GM19351 (cell line): ENCODE measurements around the gene MKLN1.
A peak's percentile ranks its signal among the peaks of the same experiment; 100 is the strongest.
"Not testable (repeated sequence)": the region's sequence is repeated elsewhere in the genome, so short reads cannot be mapped to it uniquely, and the experiment has no call there.

Source experiments
- ATAC-seq: cut with Tn5 transposase; IDR thresholded peaks from one replicate; pipeline ENCODE4 v1.9.1; 2021; ENCODE audit warnings: mild to moderate bottlenecking, moderate library complexity; ENCODE audit not compliant: unreplicated experiment

MKLN1 gene

GRCh38 chr7:131327626-131328376, at the start of gene MKLN1:
TSS of gene MKLN1 (plus strand) at chr7:131327876. CDS start at chr7:131327900, 24 bp downstream.
- peak; percentile 91 for ATAC-seq

DNA sequence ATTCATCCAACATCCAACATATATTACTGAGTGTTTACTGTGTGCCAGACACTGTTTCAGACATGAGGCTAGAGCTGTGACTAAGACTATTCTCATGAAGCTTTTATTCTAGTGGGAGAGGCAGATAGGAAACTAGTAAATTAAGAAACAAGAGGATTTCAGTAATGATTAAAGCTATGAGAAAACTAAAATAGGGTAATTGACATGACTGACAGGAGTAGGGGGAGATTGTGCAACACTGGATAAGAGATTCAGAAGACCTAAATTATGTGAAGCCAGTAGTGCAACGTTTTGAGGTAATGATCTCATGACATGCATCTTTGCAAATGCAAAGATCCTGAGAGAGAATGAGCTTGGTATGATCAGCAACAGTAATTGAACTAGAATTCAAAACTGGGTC, 48.6 kb upstream of the MKLN1 start:
- ATAC-seq: no peak

DNA sequence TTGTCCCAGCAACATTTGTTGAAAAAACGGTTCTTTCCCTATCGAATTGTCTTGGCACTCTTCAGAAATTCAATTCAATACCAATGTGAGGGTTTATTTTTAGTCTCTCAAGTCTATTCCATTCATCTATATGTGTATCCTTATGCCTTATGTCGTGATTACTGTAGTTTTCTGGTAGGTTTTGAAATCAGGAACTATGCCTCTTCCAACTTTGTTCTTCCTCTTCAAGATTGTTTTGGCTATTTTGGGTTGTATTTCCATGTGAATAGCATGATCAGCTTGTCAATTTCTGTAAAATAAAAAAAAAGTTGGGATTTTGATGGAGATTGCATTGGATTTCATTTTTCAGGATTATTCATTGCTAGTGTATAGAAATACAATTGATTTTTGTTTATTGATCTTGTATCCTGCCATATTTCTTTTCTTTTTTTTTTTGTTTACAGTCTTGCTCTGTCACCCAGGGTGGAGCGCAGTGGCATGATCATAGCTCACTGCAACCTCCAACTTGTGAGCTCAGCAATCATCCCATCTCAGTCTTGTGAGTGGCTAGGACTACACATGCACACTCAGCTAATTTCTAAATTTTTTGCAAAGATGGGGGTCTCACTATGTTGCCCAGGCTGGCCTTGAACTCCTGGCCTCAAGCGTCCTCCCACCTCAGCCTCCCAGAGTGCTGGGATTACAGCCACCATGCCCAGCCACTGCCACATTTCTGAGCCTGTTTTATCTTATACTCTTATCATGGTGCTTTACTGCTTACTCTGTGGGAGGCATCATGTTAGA, 46.2 kb upstream of the MKLN1 start:
- ATAC-seq: no peak

DNA sequence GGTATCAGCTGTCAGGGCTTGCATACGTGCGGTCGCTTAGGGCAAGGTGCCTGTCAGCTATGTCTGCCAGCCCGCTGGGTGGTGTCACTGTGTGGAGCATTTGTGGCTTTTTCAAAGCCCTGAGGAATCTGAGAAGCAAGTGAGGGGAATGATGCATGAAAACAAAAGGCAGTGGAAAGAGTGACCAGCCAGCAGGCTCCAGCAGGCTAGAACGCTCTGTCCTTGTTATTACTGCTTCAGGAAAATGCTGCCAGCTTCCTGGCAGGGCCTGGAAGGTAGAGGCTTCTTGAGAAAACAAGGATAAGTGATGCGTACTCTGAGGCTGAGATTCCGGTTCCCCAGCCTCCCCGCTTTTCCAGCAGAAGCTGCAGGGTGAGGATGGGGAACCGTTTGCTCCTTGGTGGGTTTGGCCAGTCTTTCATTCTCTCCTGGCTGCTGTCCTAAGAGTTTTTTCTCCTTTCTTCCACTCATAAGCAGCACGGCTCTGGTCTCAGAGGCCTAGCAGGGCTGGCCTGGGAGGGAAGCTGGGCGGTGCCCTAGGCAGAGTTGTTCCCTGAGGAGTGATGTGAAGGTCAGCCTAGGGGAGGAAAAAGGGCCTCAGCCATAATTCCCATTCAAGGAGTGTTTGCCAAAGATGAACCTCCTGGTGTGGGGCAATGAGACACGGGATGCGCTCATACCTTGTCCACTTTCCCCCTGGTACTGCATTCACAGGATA, 42.8 kb upstream of the MKLN1 start:
- no peak for ATAC-seq

DNA sequence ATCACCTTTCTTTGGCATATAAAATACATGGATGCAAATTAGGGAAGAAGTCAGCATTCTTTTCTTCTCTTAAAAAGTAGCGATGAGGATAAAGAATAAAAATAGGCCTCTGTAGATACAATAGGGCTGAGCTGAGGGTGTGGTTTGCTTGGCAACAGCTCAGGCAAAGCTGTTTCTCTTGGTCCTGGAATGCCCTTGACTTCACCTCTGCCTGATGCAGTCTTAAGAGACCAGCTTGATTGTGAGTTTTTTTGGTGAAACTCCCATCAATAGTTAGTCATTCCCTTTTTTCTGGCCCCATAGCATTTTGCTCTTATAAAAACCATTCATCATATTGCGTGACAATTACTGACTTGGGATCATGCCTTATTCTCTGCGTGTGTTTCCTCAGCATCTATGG, 42.1 kb upstream of the MKLN1 start:
- ATAC-seq: no peak

DNA sequence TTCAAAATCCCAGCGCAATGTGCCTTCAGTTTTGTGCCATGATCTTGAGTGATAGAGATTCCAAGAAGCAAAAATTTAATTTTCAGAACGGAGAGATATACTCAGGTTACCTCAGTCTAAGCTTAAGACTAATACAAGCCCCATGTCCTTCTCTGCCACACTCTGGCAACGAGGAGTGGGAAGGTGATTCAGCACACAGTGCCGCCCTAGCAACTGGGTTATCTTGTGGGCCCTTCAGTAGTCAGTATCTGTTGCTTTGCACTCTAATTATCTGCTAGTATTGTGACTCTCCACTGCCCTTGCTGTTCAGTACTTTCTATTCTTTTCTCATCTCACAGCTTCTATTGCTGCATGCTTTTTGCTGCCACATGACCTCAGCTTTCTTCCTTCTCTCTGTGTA, 39.2 kb upstream of the MKLN1 start:
- ATAC-seq: no peak

DNA sequence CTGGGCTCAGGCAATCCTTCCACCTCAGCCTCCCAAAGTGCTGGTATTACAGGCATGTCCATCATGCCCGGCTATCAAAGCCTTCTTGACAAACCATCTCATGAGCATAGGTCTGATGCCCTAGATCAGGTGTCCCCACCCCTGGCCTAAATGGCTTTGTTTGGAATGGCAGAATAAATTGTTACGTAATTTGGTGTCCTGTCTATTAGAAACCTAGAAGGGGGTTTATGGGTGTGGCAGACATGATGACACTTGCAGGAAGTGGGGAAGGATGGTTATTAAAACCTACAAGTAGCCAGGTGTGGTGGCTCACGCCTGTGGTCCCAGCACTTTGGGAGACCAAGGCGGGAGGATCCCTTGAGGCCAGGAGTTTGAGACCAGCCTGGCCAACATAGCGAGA, 38.6 kb upstream of the MKLN1 start:
- no peak for ATAC-seq

DNA sequence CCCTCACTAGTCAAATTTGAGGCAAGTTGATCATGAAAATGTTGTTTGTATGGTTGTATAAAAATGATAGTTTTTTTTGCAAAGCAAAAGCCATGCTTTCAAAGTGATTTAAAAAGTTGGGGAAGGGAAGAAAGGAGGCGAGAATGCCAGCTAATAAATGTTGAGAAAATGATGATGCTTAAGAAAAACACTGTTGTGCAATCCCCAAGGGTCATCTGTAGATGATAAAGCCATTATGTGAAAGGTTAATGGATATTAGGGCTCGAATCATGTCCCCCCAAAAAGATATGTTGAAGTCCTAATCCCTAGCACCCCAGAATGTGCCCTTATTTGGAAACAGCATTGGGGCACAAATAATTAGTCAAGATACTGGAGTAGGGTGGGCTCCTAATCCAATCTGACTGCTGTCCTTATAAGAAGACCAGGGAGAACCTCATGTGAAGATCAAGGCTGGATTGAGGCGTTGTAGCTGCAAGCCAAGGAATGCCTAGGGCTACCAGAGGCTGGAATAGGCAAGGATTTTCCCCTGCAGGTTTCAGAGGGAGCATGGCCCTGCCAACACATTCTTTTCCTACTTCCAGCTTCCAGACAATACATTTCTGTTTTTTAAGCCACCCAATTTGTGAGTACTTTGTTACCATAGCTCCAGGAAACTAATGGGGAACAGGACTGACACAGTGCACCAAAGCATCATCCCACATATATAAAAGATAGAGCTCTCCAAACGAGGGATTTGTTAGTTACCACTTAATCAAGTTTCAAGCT, 35.4 kb upstream of the MKLN1 start:
- ATAC-seq: no peak

- ATAC-seq: no peak
These were observed 34.7 kb upstream of the MKLN1 start for GRCh38 chr7:131293018-131293417.

GRCh38 chr7:131294553-131294952, 33.1 kb upstream of the MKLN1 start:
- ATAC-seq: no peak

DNA sequence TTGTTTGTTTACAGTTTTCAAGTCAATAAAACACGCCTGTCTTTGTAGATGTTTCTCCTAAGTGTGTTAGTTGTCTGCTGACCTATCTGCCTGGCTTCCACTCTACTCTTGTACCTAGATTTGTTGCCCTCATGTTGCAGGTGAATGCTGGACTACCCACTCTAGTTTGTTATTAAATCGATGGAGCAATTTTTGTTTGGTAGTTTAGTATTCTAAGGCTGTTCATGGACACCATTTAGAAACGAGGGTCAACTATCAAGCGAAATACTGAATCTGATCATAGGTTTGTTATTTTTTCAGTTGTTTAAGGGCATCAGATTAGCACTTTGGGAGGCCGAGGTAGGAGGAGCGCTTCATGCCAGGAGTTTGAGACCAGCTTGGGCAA, 29.1 kb upstream of the MKLN1 start:
- no peak for ATAC-seq

DNA sequence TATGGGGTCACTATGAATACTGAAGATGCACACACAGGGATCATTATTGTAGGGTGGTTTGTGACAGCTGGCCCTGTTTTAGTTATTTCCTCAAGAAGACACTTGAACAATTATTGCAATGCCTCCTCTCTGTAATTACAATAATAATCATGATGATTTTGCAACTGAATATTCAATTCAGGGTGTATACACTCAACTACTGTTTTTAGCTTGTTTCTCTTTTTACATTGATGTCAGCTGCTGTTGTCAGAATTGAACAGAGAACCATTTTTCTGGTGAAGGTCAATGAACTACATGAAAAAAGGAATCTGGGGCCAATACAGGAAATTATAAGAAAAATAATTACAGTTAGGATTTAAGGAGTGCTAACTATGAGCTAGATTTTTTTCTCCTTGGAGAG, 28.6 kb upstream of the MKLN1 start:
- no peak for ATAC-seq

DNA sequence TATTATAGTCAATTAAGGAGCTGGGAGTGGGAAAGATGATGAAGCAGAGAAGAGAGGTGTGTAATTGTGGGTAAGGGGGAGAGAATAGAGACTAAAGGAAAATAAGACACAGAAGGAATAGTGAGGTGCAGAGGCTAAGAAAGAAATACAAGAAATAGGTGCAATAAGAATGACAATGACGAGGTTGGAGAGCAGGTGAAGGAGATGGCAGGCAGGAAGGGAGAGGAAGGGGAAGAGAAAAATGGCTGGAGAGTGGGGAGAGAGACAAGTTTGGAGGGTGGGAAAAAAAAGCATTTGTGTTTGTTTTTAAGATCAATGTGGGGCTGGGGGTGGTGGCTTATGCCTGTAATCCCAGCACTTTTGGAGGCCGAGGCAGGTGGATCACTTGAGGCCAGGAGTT, 27.6 kb upstream of the MKLN1 start:
- ATAC-seq: no peak

GRCh38 chr7:131300572-131301466, 26.9 kb upstream of the MKLN1 start:
- no peak for ATAC-seq

- ATAC-seq: no peak
These were observed 25.2 kb upstream of the MKLN1 start for GRCh38 chr7:131302446-131302845.

- ATAC-seq: no peak
These were observed 24.6 kb upstream of the MKLN1 start for GRCh38 chr7:131302876-131303707.

GRCh38 chr7:131305152-131305551, 22.5 kb upstream of the MKLN1 start:
- no peak for ATAC-seq

DNA sequence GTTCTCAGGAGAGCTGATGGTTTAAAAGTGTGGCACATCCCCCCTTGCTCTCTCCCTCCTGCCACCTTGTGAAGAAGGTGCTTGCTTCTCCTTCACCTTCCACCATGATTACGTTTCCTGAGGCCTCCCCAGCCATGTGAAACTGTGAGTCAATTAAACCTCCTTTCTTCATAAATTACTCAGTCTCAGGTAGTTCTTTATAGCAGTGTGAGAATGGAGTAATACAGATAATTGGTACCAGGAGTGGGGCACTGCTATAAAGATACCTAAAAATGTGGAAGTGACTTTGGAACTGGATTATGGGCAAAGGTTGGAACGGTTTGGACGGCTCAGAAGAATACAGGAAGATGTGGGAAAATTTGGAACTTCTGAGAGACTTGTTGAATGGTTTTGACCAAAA, 21.6 kb upstream of the MKLN1 start:
- ATAC-seq: not testable (repeated sequence)

DNA sequence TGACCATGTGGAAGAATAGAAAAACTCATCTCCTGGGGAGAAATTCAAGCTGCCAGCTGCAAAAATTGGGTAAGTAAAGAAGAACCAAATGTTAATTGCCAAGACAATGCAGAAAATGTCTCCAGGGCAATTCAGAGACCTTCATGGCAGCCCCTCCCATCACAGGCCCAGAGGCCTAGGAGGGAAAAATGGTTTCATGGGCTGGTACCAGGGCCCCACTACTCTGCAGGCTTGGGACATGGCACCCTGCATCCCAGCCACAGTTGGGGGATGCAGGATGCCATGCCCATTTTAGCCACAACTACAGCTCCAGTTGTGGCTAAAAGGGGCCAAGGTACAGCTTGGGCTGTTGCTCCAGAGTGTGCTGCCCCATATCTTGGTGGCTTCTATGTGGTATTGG, 20.9 kb upstream of the MKLN1 start:
- no peak for ATAC-seq
